ENCODE results near the gene RPL32.

The RPL32 gene

GRCh38 chr3:12832350-12833221 lies 8.8 kb downstream of the RPL32 start:
- H3K27ac Mint-ChIP-seq, result peak overlapping the region; percentile 24
- CTCF ChIA-PET, result interaction anchor here (0.6 to 1.9 kb wide), 3 partner anchors 9 to 111 kb away, joined by 3 to 7 read pairs (median 3); partner anchors contain the start of gene RPL32
- H3K36me3 Mint-ChIP-seq, result peaks cover 54% of the 10 kb centered on the region
- H3K4me3 Mint-ChIP-seq, result no peak overlapping the region
- no peak for DNase-seq
- H3K4me1 Mint-ChIP-seq, result peaks cover 11% of the 10 kb centered on the region
- no peaks in the 10 kb centered on the region for H3K27me3 Mint-ChIP-seq
- no peaks in the 10 kb centered on the region for H3K9me3 Mint-ChIP-seq

GRCh38 chr3:12831301-12831866 lies 10.0 kb downstream of the RPL32 start:
- H3K4me1 Mint-ChIP-seq, result peaks cover 2% of the 10 kb centered on the region
- CTCF ChIA-PET, result interaction anchor here (1.9 kb wide), 1 partner anchor 10 kb away, joined by 7 read pairs; the partner anchor contains the start of gene RPL32
- peaks cover 44% of the 10 kb centered on the region for H3K36me3 Mint-ChIP-seq
- DNase-seq, result no peak
- H3K27me3 Mint-ChIP-seq, result no peaks in the 10 kb centered on the region
- H3K27ac Mint-ChIP-seq, result no peak overlapping the region
- H3K9me3 Mint-ChIP-seq, result no peaks in the 10 kb centered on the region
- H3K4me3 Mint-ChIP-seq, result no peak overlapping the region

GRCh38 chr3:12830785-12831156 lies 10.6 kb downstream of the RPL32 start:
- CTCF ChIA-PET, result interaction anchor here (1.3 kb wide), 1 partner anchor 21 kb away, joined by 6 read pairs; no protein-coding TSS in a partner anchor
- no peak overlapping the region for H3K27ac Mint-ChIP-seq
- H3K36me3 Mint-ChIP-seq, result peaks cover 38% of the 10 kb centered on the region
- no peaks in the 10 kb centered on the region for H3K27me3 Mint-ChIP-seq
- H3K4me3 Mint-ChIP-seq, result no peak overlapping the region
- H3K4me1 Mint-ChIP-seq, result peaks cover 1% of the 10 kb centered on the region
- H3K9me3 Mint-ChIP-seq, result no peaks in the 10 kb centered on the region
- no peak for DNase-seq

GRCh38 chr3:12829886-12830784 lies 11.2 kb downstream of the RPL32 start:
- CTCF ChIA-PET, result interaction anchor here (1.3 kb wide), 1 partner anchor 20 kb away, joined by 6 read pairs; no protein-coding TSS in a partner anchor
- H3K9me3 Mint-ChIP-seq, result no peaks in the 10 kb centered on the region
- peaks cover 34% of the 10 kb centered on the region for H3K36me3 Mint-ChIP-seq
- H3K27me3 Mint-ChIP-seq, result no peaks in the 10 kb centered on the region
- no peak for DNase-seq
- H3K4me3 Mint-ChIP-seq, result no peak overlapping the region
- H3K4me1 Mint-ChIP-seq, result no peaks in the 10 kb centered on the region
- H3K27ac Mint-ChIP-seq, result no peak overlapping the region

GRCh38 chr3:12829404-12829803 lies 12.0 kb downstream of the RPL32 start:
- CTCF ChIA-PET, result interaction anchor here (1.3 kb wide), 1 partner anchor 19 kb away, joined by 6 read pairs; no protein-coding TSS in a partner anchor
- H3K4me3 Mint-ChIP-seq, result no peak overlapping the region
- peaks cover 28% of the 10 kb centered on the region for H3K36me3 Mint-ChIP-seq
- no peak overlapping the region for H3K27ac Mint-ChIP-seq
- no peak for DNase-seq
- H3K4me1 Mint-ChIP-seq, result no peaks in the 10 kb centered on the region
- H3K9me3 Mint-ChIP-seq, result no peaks in the 10 kb centered on the region
- no peaks in the 10 kb centered on the region for H3K27me3 Mint-ChIP-seq

GRCh38 chr3:12828751-12829150 lies 12.6 kb downstream of the RPL32 start:
- Mint-ChIP-seq H3K9me3 (no peaks in the 10 kb centered on the region), H3K27ac (no peak overlapping the region), H3K4me3 (no peak overlapping the region), H3K36me3 (peaks cover 22% of the 10 kb centered on the region), H3K27me3 (no peaks in the 10 kb centered on the region), H3K4me1 (no peaks in the 10 kb centered on the region)
- no peak for DNase-seq
- CTCF ChIA-PET, result no interaction called here

- H3K4me1 Mint-ChIP-seq, result no peaks in the 10 kb centered on the region
- no peaks in the 10 kb centered on the region for H3K9me3 Mint-ChIP-seq
- CTCF ChIA-PET, result interaction anchor here (2.8 kb wide), 1 partner anchor 15 kb away, joined by 8 read pairs; no protein-coding TSS in a partner anchor
- H3K36me3 Mint-ChIP-seq, result no peaks in the 10 kb centered on the region
- no peak overlapping the region for H3K4me3 Mint-ChIP-seq
- no peaks in the 10 kb centered on the region for H3K27me3 Mint-ChIP-seq
- no peak overlapping the region for H3K27ac Mint-ChIP-seq
- DNase-seq, result no peak
Measured at GRCh38 chr3:12825156-12825555, 16.2 kb downstream of the RPL32 start.

GRCh38 chr3:12824299-12824698 lies 17.1 kb downstream of the RPL32 start:
- no peaks in the 10 kb centered on the region for H3K9me3 Mint-ChIP-seq
- no peak overlapping the region for H3K27ac Mint-ChIP-seq
- no peak for DNase-seq
- no peaks in the 10 kb centered on the region for H3K36me3 Mint-ChIP-seq
- no peaks in the 10 kb centered on the region for H3K4me1 Mint-ChIP-seq
- H3K27me3 Mint-ChIP-seq, result peaks cover 3% of the 10 kb centered on the region
- CTCF ChIA-PET, result no interaction called here
- no peak overlapping the region for H3K4me3 Mint-ChIP-seq

GRCh38 chr3:12822725-12823373 lies 18.5 kb downstream of the RPL32 start:
- no peaks in the 10 kb centered on the region for H3K9me3 Mint-ChIP-seq
- DNase-seq, result no peak
- no peaks in the 10 kb centered on the region for H3K36me3 Mint-ChIP-seq
- no peaks in the 10 kb centered on the region for H3K4me1 Mint-ChIP-seq
- peaks cover 3% of the 10 kb centered on the region for H3K27me3 Mint-ChIP-seq
- no peak overlapping the region for H3K4me3 Mint-ChIP-seq
- no peak overlapping the region for H3K27ac Mint-ChIP-seq
- CTCF ChIA-PET, result interaction anchor here (0.6 to 1.5 kb wide), 3 partner anchors 11 to 122 kb away, joined by 3 to 5 read pairs (median 5); partner anchors contain the start of gene RPL32

GRCh38 chr3:12818773-12819172 lies 22.6 kb downstream of the RPL32 start:
- CTCF ChIA-PET, result interaction anchor here (1.3 kb wide), 1 partner anchor 23 kb away, joined by 4 read pairs; the partner anchor contains the start of gene RPL32
- DNase-seq, result no peak
- Mint-ChIP-seq H3K27me3 (peaks cover 3% of the 10 kb centered on the region), H3K4me1 (no peaks in the 10 kb centered on the region), H3K36me3 (no peaks in the 10 kb centered on the region), H3K4me3 (no peak overlapping the region), H3K9me3 (no peaks in the 10 kb centered on the region), H3K27ac (no peak overlapping the region)

GRCh38 chr3:12818273-12818672 lies 23.1 kb downstream of the RPL32 start:
- Mint-ChIP-seq H3K27me3 (peaks cover 3% of the 10 kb centered on the region), H3K9me3 (no peaks in the 10 kb centered on the region), H3K36me3 (no peaks in the 10 kb centered on the region), H3K4me1 (no peaks in the 10 kb centered on the region), H3K27ac (no peak overlapping the region), H3K4me3 (no peak overlapping the region)
- CTCF ChIA-PET, result no interaction called here
- DNase-seq, result no peak

- DNase-seq, result no peak
- H3K36me3 Mint-ChIP-seq, result no peaks in the 10 kb centered on the region
- H3K27ac Mint-ChIP-seq, result no peak overlapping the region
- H3K4me3 Mint-ChIP-seq, result no peak overlapping the region
- peaks cover 3% of the 10 kb centered on the region for H3K27me3 Mint-ChIP-seq
- CTCF ChIA-PET, result no interaction called here
- H3K4me1 Mint-ChIP-seq, result no peaks in the 10 kb centered on the region
- H3K9me3 Mint-ChIP-seq, result no peaks in the 10 kb centered on the region
Measured at GRCh38 chr3:12817343-12817710, 24.0 kb downstream of the RPL32 start.

GRCh38 chr3:12816521-12817342 lies 24.6 kb downstream of the RPL32 start:
- CTCF ChIA-PET, result no interaction called here
- Mint-ChIP-seq H3K4me1 (no peaks in the 10 kb centered on the region), H3K27ac (no peak overlapping the region)

More at GRCh38 chr3:12816521-12817342, 24.6 kb downstream of the RPL32 start:
- no peaks in the 10 kb centered on the region for H3K9me3 Mint-ChIP-seq
- no peaks in the 10 kb centered on the region for H3K36me3 Mint-ChIP-seq
- no peak overlapping the region for H3K4me3 Mint-ChIP-seq
- peaks cover 3% of the 10 kb centered on the region for H3K27me3 Mint-ChIP-seq
- no peak for DNase-seq

Measured in activated naive CD4-positive, alpha-beta T cell treated with anti-CD3 and anti-CD28 coated beads, Interleukin-2, amount 10 ng/mL, durations not matched to agents 7 days and 5 days (primary cell).